G401.6 (cell line): ENCODE data around the gene PPDPF.
A peak's percentile ranks its signal among the peaks of the same experiment; 100 is the strongest.

Source experiments
- FAIRE-seq: peaks from 2 replicates; lab custom pipeline; 2012; peaks lifted over from hg19 to GRCh38; lab: Jason Lieb, UNC

Gene PPDPF

DNA sequence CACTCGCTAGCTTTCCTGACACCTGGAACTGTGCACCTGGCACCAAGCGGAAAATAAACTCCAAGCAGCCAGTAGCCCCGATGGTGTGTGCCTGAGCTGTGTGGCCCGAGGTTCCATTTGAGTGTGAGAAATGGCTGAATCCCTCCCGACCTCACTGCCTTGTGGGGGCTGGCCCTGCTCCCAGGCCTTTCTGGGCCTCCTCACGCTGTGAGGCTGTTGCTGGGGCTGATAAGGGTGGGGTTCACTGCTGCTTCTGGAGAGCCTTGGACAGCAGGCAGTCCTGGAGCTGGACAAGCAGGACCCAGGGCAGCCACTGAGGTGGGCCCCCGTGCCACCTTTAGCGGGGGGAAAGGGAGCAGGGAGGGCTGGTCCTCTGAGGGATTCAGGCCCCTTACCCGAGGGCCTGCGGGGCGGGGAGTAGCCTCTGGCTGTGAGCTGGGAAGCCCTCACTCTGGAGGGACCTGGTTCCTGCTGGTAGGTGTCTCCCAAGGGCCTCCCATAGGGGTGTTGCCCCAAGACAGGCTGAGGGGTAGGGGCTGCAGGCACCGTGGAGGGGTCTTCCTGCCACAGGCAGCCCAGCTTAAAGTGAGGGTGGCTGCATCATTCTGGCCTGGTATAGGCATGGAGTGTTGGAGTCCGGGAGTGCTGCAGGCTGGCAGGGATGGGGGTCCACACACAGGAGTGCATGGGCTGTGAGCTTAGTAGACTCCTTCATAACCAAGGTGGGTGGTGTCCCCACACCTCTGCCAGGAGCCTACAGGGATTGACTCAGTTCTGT lies 1.7 kb downstream of the PPDPF start:
- FAIRE-seq: no peak

GRCh38 chr20:63522981-63523611 lies 2.5 kb downstream of the PPDPF start:
- FAIRE-seq: no peak

DNA sequence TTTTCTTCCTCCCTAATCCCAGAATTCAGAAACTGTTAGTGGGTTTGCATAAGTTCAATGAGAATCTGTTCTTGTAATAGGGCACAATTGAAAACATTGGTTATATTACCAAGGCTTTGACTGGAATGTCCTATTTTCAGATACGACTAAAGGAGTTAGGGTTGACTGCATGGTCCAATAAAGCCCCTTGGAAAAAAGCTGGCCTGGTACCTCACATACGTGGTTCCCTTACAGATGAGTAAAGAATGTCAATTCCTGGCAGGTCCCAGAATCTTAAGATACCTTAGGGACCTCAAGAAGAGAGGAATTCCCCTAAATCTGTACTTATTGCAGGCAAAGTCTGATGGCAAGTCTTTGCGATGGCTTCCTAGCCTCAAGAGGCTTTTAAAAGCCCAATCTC lies 4.6 kb downstream of the PPDPF start:
- FAIRE-seq: no peak

DNA sequence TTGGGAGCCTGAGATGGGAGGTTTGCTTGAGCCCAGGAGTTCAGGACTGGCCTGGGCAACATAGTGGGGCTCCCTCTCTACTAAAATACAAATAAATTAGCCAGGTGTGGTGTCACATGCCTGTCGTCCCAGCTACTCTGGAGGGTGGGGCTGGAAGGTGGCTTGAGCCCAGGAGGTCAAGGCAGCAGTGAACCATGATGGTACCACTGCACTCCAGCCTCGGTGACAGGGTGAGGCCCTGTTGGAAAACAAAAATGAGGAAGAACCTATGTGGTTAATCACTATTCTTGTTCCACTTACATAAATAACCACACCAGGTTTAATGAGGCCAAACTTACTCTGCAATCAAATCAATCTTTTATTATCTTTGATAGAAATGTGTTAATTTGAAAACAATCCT lies 5.4 kb downstream of the PPDPF start:
- no peak for FAIRE-seq

- FAIRE-seq: no peak
These were observed 6.6 kb downstream of the PPDPF start for GRCh38 chr20:63527184-63527583.

GRCh38 chr20:63529180-63529860 lies 8.8 kb downstream of the PPDPF start:
- no peak for FAIRE-seq

DNA sequence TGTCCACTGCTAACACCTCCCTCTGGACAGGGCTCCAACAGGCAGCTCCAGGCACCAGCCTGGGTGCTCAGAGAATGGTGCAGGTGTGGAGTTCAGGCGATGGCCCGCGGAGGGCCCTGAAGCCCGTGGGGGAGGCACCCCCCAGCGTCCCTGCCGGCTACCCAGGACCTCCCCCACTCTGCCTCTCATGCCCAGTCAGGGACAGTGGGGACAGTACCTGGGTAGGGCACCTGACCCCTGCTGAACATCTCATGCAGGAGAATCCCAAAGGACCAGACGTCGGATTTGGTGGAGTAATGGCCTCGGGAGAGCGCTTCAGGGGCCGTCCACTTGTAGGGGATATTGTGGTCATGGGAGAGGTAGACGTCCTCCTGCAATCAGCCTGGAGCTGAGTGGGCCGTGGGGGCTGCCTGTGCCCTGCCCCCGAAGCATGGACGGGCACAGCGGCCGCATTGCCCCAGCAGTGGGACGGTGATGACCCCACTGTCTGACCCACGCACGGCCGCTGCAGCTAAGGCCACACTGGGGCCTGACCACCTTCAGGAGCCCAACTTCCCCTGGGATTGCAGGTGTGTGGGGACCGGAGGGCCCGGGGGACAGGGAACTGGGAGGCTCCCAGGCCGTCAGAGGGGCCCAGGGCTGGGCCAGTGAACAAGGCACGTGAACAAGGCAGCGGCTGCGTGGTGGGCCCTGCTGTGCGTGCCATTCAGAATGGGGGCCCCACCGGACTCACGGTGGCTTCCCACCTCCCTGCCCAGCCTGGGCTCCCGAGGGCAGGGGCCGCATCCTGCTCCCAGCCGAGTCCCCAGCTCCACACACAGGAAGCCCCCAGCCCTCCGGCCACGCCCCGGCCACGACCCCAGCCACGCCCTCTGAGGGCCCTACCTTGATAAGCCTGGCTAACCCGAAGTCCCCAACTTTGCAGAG lies 9.6 kb downstream of the PPDPF start:
- no peak for FAIRE-seq

DNA sequence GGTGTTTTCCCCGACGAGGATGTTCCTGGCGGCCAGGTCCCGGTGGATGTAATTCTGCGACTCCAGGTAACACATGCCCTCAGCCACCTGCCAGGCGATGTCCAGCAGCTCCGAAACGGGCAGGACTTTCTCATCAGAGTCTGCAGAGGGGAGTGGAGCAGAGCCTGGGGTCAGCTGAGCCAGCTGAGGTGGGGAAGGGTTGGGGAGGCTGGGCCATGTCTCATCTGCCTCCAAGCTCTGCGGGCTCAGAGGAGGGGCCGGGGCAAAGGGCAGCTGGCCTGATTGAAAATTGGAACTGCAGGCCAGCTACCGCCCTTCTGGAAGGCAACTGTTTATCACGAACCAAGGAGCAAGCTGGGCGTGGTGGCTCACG lies 10.2 kb downstream of the PPDPF start:
- no peak for FAIRE-seq

DNA sequence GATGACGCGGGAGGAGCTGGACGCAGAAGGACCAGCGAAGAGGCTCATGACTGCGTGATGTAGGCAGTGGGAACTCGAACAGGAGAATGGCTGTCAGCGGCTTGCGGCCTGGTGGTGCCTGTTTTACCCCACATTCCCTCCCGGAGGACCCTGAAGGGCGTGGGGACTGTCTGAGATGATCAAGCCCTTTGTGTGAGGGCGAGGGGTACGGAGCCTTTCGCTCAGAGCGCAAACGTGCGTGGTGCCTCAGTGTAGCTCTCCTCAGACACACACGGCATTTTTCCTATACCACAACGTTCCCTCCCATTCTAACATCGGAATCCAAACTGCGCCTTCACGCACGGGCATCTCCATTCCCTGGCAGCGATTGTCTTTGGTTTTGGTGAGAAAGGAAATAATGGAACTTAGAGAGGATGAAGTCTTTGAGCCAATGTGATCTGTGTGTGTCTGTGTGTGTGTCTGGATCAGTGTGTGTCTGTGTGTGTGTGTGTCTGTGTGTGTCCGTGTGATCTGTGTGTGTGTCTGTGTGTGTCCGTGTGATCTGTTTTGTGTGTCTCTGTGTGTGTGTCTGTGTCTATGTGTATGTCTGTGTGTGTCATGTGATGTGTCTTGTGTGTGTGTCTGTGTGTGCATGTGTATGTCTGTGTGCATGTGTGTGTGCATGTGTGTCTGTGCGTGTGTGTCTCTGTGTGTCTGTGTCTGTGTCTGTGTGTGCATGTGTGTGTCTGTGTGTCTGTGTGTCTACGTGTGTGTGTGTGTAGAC lies 11.3 kb downstream of the PPDPF start:
- FAIRE-seq: no peak

GRCh38 chr20:63532449-63532971 lies 11.9 kb downstream of the PPDPF start:
- no peak for FAIRE-seq

- FAIRE-seq: no peak
These were observed 12.8 kb downstream of the PPDPF start for GRCh38 chr20:63533388-63533787.

DNA sequence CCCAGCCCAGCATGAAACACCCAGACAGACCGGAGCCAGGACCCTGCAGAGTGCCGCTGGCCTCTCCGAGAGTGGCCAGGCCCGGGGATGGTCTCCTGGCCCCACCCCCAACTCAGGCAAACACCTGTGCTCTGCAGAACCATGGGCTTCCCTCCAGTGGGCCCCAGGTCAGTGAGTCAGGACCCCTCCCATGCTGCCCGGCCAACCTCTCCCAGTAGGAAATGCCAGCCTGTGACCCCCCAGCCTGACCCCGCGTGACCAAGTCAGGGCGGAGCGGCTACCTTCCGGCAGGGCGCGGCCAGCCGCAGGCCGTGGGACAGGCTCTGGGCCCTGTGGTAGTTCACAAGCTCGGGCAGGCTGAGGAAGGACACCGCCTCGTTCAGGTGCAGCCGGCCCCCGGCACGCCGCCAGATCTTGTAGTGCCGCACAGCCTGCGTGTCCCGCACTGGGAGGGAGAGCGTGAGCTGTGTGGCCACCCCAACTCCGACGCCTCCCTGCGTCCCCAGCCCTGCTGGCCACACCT lies 13.4 kb downstream of the PPDPF start:
- no peak for FAIRE-seq

- no peak for FAIRE-seq
These were observed 13.9 kb downstream of the PPDPF start for GRCh38 chr20:63534427-63534830.

GRCh38 chr20:63534831-63535651 lies 14.5 kb downstream of the PPDPF start:
- no peak for FAIRE-seq

- FAIRE-seq: no peak
These were observed 15.8 kb downstream of the PPDPF start for GRCh38 chr20:63536241-63536977.

GRCh38 chr20:63536997-63537524 lies 16.5 kb downstream of the PPDPF start, which contains the start of gene PTK6:
TSS of gene PTK6 (minus strand) at chr20:63537376. CDS start at chr20:63537314, 62 bp downstream.
- FAIRE-seq: no peak

DNA sequence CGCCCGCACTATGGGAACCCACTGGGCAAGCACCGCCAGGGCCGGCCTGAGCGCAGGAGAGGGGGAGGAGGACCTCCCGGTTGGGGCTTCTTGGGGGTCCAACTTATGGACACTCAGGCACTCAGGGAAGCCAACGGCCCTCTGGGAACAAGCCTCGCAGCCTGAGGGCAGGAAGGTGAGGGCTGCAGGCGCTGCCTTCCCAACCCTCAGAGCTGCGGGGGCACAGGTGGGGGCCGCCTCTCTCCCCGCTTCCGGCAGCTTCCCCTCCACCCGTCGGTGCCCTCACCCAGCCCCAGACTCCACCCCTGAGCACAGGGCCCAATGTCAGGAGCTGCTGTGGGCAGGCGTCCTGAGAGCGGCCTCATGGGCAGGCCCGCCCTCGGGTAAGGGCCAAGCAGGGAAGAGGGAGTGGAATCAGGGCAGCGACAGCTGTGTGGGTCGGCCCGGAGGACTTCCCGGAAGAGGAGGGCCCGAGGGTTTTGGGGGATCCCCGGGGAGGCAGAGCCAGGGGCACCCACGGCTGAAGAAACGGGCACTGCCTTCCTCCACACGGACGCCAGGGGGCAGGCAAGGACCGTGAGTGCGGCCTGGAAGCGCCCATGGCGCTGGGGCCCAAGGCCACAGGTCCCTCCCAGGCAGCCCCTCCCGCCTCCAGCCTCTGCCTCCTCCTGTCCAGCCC lies 17.1 kb downstream of the PPDPF start:
- peak; percentile 94 for FAIRE-seq
